Testis (tissue), 2 donors: ENCODE results near the gene CDH13.

Source experiments
- CTCF ChIP-seq, 3 experiments: fragments of 450-650 bp in 2 of 3; fragments of 200-600 bp in 1 of 3; sonication (generic) in 1 of 3; IDR thresholded peaks; one replicate each; pipeline ENCODE4 v1.5.1; 2016 to 2019; ENCODE audit warnings: antibody characterized with exemption in 3 of 3, mild to moderate bottlenecking in 2 of 3, moderate library complexity in 1 of 3
- POLR2A ChIP-seq: fragments of 450-650 bp; IDR thresholded peaks from one replicate; pipeline ENCODE4 v1.6.1; 2017; ENCODE audit warnings: antibody characterized with exemption, mild to moderate bottlenecking, moderate library complexity

GRCh38 chr16:83723901-83724300 is 1097.1 kb downstream of the CDH13 start:
- no peak for TF ChIP-seq CTCF (IDR thresholded peaks at IDR 0.05)
- no peak for TF ChIP-seq POLR2A
